ENCODE results near the gene REEP3.

The REEP3 gene

DNA sequence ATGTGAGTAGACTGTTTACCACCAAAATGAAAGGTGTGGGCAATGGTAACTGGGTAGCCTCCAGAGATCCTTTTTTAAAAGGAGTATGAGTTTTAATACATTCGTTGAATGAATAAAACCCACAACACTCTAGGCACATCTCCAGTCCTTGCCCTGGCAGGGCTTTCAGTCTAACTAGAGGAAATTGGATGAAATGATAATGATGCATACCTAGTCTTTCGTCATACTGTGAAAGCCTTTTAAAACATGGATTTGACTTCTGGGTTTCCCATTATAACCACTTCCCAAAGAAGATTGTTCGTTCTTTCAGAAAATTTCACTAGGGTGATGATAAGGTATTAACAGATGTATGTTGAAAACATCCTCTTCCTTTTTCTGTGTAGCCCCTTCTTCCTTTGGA lies 110.8 kb downstream of the REEP3 start (continued):
- TF ChIP-seq, protein P1, sequence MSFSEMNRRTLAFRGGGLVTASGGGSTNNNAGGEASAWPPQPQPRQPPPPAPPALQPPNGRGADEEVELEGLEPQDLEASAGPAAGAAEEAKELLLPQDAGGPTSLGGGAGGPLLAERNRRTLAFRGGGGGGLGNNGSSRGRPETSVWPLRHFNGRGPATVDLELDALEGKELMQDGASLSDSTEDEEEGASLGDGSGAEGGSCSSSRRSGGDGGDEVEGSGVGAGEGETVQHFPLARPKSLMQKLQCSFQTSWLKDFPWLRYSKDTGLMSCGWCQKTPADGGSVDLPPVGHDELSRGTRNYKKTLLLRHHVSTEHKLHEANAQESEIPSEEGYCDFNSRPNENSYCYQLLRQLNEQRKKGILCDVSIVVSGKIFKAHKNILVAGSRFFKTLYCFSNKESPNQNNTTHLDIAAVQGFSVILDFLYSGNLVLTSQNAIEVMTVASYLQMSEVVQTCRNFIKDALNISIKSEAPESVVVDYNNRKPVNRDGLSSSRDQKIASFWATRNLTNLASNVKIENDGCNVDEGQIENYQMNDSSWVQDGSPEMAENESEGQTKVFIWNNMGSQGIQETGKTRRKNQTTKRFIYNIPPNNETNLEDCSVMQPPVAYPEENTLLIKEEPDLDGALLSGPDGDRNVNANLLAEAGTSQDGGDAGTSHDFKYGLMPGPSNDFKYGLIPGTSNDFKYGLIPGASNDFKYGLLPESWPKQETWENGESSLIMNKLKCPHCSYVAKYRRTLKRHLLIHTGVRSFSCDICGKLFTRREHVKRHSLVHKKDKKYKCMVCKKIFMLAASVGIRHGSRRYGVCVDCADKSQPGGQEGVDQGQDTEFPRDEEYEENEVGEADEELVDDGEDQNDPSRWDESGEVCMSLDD (tag by site-specific recombination; IDR thresholded peaks at IDR 0.05) = no peak
- no peak for TF ChIP-seq ZNF660 (tag by site-specific recombination; IDR thresholded peaks at IDR 0.05)

DNA sequence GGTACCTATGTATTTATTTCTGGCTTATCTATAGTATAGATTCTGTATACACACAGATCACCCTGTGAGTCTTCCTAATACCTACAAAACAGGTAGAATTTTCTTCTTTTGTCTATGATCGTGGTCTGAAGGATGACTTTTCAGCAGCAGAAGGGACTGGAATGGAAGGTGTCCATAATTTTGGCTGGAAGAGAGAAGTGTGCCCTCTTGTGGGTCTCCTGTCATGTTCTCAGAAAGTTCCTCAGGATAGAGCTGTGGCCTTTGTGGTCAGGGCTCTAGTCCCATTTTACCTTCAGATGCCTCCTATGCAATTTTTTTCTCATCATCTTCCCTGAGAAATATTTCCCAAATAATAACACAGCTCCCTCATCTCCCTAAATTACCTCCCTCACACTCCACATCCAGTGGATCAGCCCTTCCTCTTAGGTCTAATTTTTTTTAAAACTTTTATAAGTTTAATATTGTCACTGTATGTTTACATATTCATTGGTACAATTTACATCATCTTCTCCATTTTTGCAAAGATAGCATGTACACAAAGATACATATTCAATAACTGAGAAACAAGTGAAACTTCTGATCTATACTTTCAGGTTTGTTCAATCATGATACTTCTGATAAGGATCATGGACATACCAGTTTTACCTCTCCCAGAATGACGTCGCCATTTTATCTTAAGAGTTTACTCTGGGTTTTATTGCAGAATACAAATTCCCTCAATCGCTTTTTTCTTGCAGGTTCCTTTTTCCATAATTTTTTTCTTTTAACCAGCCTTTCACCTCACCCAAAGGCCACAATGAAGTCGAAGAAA lies 112.7 kb downstream of the REEP3 start:
- no peaks in the 10 kb centered on the region for H3K36me3 ChIP-seq (ENCODE audit: control insufficient read depth in 2 of 2, insufficient read depth in 1 of 2, low read length in 2 of 2)
- ChIA-PET CTCF (interaction anchor here (0.6 to 1.8 kb wide), 17 partner anchors 9 to 468 kb away, joined by 3 to 17 read pairs (median 3); no protein-coding TSS in a partner anchor), POLR2A (interaction anchor here (1.2 kb wide), 1 partner anchor 79 kb away, joined by 4 read pairs; no protein-coding TSS in a partner anchor)
- no peak overlapping the region for H3K27ac ChIP-seq (ENCODE audit: extremely low read depth, low read depth, low read length)
- no peaks in the 10 kb centered on the region for H3K4me1 ChIP-seq (ENCODE audit: control insufficient read depth, insufficient read depth, low read length)
- H3K9me3 ChIP-seq (ENCODE audit: control insufficient read depth, insufficient read depth, low read depth, low read length) = no peaks in the 10 kb centered on the region
- H3K4me3 ChIP-seq (ENCODE audit: low read depth, low read length) = no peak overlapping the region
- TF ChIP-seq, protein P2, sequence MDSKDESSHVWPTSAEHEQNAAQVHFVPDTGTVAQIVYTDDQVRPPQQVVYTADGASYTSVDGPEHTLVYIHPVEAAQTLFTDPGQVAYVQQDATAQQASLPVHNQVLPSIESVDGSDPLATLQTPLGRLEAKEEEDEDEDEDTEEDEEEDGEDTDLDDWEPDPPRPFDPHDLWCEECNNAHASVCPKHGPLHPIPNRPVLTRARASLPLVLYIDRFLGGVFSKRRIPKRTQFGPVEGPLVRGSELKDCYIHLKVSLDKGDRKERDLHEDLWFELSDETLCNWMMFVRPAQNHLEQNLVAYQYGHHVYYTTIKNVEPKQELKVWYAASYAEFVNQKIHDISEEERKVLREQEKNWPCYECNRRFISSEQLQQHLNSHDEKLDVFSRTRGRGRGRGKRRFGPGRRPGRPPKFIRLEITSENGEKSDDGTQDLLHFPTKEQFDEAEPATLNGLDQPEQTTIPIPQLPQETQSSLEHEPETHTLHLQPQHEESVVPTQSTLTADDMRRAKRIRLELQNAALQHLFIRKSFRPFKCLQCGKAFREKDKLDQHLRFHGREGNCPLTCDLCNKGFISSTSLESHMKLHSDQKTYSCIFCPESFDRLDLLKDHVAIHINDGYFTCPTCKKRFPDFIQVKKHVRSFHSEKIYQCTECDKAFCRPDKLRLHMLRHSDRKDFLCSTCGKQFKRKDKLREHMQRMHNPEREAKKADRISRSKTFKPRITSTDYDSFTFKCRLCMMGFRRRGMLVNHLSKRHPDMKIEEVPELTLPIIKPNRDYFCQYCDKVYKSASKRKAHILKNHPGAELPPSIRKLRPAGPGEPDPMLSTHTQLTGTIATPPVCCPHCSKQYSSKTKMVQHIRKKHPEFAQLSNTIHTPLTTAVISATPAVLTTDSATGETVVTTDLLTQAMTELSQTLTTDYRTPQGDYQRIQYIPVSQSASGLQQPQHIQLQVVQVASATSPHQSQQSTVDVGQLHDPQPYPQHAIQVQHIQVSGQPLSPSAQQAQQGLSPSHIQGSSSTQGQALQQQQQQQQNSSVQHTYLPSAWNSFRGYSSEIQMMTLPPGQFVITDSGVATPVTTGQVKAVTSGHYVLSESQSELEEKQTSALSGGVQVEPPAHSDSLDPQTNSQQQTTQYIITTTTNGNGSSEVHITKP (tag by site-specific recombination; IDR thresholded peaks at IDR 0.05) = peak; percentile 31; the same call in 1 of the 2 replicates
- no peak for TF ChIP-seq ZNF548 (tag by site-specific recombination; IDR thresholded peaks at IDR 0.05)
- TF ChIP-seq, protein P3, sequence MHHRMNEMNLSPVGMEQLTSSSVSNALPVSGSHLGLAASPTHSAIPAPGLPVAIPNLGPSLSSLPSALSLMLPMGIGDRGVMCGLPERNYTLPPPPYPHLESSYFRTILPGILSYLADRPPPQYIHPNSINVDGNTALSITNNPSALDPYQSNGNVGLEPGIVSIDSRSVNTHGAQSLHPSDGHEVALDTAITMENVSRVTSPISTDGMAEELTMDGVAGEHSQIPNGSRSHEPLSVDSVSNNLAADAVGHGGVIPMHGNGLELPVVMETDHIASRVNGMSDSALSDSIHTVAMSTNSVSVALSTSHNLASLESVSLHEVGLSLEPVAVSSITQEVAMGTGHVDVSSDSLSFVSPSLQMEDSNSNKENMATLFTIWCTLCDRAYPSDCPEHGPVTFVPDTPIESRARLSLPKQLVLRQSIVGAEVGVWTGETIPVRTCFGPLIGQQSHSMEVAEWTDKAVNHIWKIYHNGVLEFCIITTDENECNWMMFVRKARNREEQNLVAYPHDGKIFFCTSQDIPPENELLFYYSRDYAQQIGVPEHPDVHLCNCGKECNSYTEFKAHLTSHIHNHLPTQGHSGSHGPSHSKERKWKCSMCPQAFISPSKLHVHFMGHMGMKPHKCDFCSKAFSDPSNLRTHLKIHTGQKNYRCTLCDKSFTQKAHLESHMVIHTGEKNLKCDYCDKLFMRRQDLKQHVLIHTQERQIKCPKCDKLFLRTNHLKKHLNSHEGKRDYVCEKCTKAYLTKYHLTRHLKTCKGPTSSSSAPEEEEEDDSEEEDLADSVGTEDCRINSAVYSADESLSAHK (tag by site-specific recombination; IDR thresholded peaks at IDR 0.05) = no peak
- TF ChIP-seq ZNF366 (tag by site-specific recombination; conservative IDR thresholded peaks at IDR 0.05) = no peak
- TF ChIP-seq TRIM28 (IDR thresholded peaks at IDR 0.05; ENCODE audit: borderline replicate concordance, low read length) = no peak
- no peak for TF ChIP-seq ZNF626 (tag by site-specific recombination; IDR thresholded peaks at IDR 0.05)
- TF ChIP-seq, protein P4, sequence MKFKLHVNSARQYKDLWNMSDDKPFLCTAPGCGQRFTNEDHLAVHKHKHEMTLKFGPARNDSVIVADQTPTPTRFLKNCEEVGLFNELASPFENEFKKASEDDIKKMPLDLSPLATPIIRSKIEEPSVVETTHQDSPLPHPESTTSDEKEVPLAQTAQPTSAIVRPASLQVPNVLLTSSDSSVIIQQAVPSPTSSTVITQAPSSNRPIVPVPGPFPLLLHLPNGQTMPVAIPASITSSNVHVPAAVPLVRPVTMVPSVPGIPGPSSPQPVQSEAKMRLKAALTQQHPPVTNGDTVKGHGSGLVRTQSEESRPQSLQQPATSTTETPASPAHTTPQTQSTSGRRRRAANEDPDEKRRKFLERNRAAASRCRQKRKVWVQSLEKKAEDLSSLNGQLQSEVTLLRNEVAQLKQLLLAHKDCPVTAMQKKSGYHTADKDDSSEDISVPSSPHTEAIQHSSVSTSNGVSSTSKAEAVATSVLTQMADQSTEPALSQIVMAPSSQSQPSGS (tag by site-specific recombination; IDR thresholded peaks at IDR 0.05; ENCODE audit: low read depth) = peak; percentile 83
- no peak for TF ChIP-seq ZNF223 (tag by site-specific recombination; IDR thresholded peaks at IDR 0.05)
- TF ChIP-seq, protein P5, sequence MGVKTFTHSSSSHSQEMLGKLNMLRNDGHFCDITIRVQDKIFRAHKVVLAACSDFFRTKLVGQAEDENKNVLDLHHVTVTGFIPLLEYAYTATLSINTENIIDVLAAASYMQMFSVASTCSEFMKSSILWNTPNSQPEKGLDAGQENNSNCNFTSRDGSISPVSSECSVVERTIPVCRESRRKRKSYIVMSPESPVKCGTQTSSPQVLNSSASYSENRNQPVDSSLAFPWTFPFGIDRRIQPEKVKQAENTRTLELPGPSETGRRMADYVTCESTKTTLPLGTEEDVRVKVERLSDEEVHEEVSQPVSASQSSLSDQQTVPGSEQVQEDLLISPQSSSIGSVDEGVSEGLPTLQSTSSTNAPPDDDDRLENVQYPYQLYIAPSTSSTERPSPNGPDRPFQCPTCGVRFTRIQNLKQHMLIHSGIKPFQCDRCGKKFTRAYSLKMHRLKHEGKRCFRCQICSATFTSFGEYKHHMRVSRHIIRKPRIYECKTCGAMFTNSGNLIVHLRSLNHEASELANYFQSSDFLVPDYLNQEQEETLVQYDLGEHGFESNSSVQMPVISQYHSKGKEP (tag by site-specific recombination; IDR thresholded peaks at IDR 0.05) = 0 out of 2 replicates have a peak, but pooled peaks have one; percentile 16
- no peak for TF ChIP-seq ZFHX2 (tag by site-specific recombination; conservative IDR thresholded peaks at IDR 0.05)
- TF ChIP-seq ZNF560 (tag by site-specific recombination; IDR thresholded peaks at IDR 0.05; ENCODE audit: borderline replicate concordance) = no peak
- TF ChIP-seq, protein P6, sequence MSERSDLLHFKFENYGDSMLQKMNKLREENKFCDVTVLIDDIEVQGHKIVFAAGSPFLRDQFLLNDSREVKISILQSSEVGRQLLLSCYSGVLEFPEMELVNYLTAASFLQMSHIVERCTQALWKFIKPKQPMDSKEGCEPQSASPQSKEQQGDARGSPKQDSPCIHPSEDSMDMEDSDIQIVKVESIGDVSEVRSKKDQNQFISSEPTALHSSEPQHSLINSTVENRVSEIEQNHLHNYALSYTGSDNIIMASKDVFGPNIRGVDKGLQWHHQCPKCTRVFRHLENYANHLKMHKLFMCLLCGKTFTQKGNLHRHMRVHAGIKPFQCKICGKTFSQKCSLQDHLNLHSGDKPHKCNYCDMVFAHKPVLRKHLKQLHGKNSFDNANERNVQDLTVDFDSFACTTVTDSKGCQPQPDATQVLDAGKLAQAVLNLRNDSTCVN (tag by site-specific recombination; optimal IDR thresholded peaks at IDR 0.05) = no peak
- no peak for TF ChIP-seq KLF7 (tag by site-specific recombination; IDR thresholded peaks at IDR 0.05; ENCODE audit: borderline replicate concordance)
- no peak for TF ChIP-seq ZNF341 (tag by site-specific recombination; IDR thresholded peaks at IDR 0.05; ENCODE audit: low read depth)
- TF ChIP-seq, protein P7, sequence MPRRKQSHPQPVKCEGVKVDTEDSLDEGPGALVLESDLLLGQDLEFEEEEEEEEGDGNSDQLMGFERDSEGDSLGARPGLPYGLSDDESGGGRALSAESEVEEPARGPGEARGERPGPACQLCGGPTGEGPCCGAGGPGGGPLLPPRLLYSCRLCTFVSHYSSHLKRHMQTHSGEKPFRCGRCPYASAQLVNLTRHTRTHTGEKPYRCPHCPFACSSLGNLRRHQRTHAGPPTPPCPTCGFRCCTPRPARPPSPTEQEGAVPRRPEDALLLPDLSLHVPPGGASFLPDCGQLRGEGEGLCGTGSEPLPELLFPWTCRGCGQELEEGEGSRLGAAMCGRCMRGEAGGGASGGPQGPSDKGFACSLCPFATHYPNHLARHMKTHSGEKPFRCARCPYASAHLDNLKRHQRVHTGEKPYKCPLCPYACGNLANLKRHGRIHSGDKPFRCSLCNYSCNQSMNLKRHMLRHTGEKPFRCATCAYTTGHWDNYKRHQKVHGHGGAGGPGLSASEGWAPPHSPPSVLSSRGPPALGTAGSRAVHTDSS (tag by site-specific recombination; IDR thresholded peaks at IDR 0.05) = no peak
- TF ChIP-seq IKZF3 (tag by site-specific recombination; IDR thresholded peaks at IDR 0.05) = 0 out of 2 replicates have a peak, but pooled peaks have one; percentile 34
- peak; percentile 67 for TF ChIP-seq ZNF654 (tag by site-specific recombination; IDR thresholded peaks at IDR 0.05; ENCODE audit: low read depth)
